GM23338 (cell line): ENCODE measurements around the gene OPRL1. TPM values are rescaled to one million over a fixed set of nuclear protein-coding genes. Genes with fewer than 3 reads are reported as not detected.

Experiments
- ATAC-seq: fragments of 200-7000 bp; cut with Tn5 transposase; 3 replicates; pipeline ENCODE4 v1.9.1; 2020
- DNase-seq: peaks from one replicate; pipeline ENCODE4 v3.0.0-alpha.2; 2015; ENCODE audit warnings: low spot score
- H2AFZ ChIP-seq: fragments of 200-600 bp; sonication (generic); 2 replicates; pipeline ENCODE4 v1.8.0; 2016; ENCODE audit warnings: antibody characterized with exemption, mild to moderate bottlenecking, moderate library complexity
- H3F3A ChIP-seq: fragments of 200-600 bp; sonication (generic); replicated peaks from 2 replicates; pipeline ENCODE4 v1.8.0; 2017; ENCODE audit warnings: antibody characterized with exemption, mixed run types, low read depth
- H3K27ac ChIP-seq: fragments of 200-600 bp; sonication (generic); 2 replicates; pipeline ENCODE4 v1.6.1; 2016; ENCODE audit warnings: low read depth
- H3K27me3 ChIP-seq: fragments of 200-600 bp; sonication (generic); 2 replicates; pipeline ENCODE4 v1.8.0; 2016; ENCODE audit warnings: mild to moderate bottlenecking, mixed run types, moderate library complexity; ENCODE audit not compliant: insufficient read depth
- H3K36me3 ChIP-seq: fragments of 200-600 bp; sonication (generic); 2 replicates; pipeline ENCODE4 v1.8.0; 2016; ENCODE audit warnings: mild to moderate bottlenecking; ENCODE audit not compliant: insufficient read depth
- H3K4me1 ChIP-seq: fragments of 200-600 bp; sonication (generic); 2 replicates; pipeline ENCODE4 v1.8.0; 2016; ENCODE audit warnings: mild to moderate bottlenecking, moderate library complexity; ENCODE audit not compliant: insufficient read depth
- H3K4me2 ChIP-seq: fragments of 200-600 bp; sonication (generic); 2 replicates; pipeline ENCODE4 v1.7.1; 2017; ENCODE audit warnings: mixed run types
- H3K4me3 ChIP-seq: fragments of 200-600 bp; sonication (generic); 2 replicates; pipeline ENCODE4 v1.6.1; 2016; ENCODE audit warnings: mixed run types
- H3K79me2 ChIP-seq: fragments of 200-600 bp; sonication (generic); replicated peaks from 2 replicates; pipeline ENCODE4 v1.8.0; 2017; ENCODE audit warnings: mild to moderate bottlenecking; ENCODE audit not compliant: insufficient read depth
- H3K9me2 ChIP-seq: fragments of 200-600 bp; sonication (generic); 2 replicates; pipeline ENCODE4 v1.8.0; 2017; ENCODE audit not compliant: insufficient read depth
- H4K20me1 ChIP-seq: fragments of 200-600 bp; sonication (generic); replicated peaks from 2 replicates; pipeline ENCODE4 v1.8.0; 2017; ENCODE audit warnings: mild to moderate bottlenecking; ENCODE audit not compliant: insufficient read depth
- H3K27ac Mint-ChIP-seq: 2 replicates; pipeline ENCODE4 v1.8.0; 2020; ENCODE audit warnings: inconsistent platforms, mild to moderate bottlenecking, moderate library complexity, mixed read lengths
- H3K27me3 Mint-ChIP-seq: 3 replicates; pipeline ENCODE4 v1.8.0; 2022; ENCODE audit warnings: low read depth, mild to moderate bottlenecking, moderate library complexity, mixed read lengths, inconsistent platforms; ENCODE audit not compliant: insufficient read depth, poor library complexity
- H3K36me3 Mint-ChIP-seq: 3 replicates; pipeline ENCODE4 v1.8.0; 2021; ENCODE audit warnings: low read depth, mild to moderate bottlenecking, inconsistent platforms, moderate library complexity, mixed read lengths
- H3K4me1 Mint-ChIP-seq: 3 replicates; pipeline ENCODE4 v1.8.0; 2020; ENCODE audit warnings: mild to moderate bottlenecking, inconsistent platforms, mixed read lengths
- H3K4me3 Mint-ChIP-seq: 3 replicates; pipeline ENCODE4 v1.8.0; 2021; ENCODE audit warnings: moderate library complexity, mild to moderate bottlenecking, inconsistent platforms, mixed read lengths
- H3K9me3 Mint-ChIP-seq: 3 replicates; pipeline ENCODE4 v1.8.0; 2020; ENCODE audit warnings: moderate library complexity, mild to moderate bottlenecking, inconsistent platforms, mixed read lengths
- CREB1 ChIP-seq: fragments of 250-450 bp; sonication (Bioruptor Pico); IDR thresholded peaks from 2 replicates; pipeline ENCODE4 v1.5.0; 2020; ENCODE audit warnings: low read depth, mild to moderate bottlenecking, moderate library complexity
- CTCF ChIP-seq, 2 experiments: fragments of 200-600 bp in 1 of 2; sonication (generic) in 1 of 2; conservative IDR thresholded peaks; 2 replicates each; pipeline versions ENCODE4 v1.5.1 to v1.6.1; 2016 to 2017; ENCODE audit warnings: antibody characterized with exemption in 2 of 2, low read depth in 2 of 2, mild to moderate bottlenecking in 2 of 2, moderate library complexity in 1 of 2
- EZH2 ChIP-seq: fragments of 200-600 bp; sonication (generic); IDR thresholded peaks from one replicate; pipeline ENCODE4 v1.8.0; 2017; ENCODE audit warnings: antibody characterized with exemption, mild to moderate bottlenecking, low read depth; ENCODE audit not compliant: unreplicated experiment
- EZH2phosphoT487 ChIP-seq: fragments of 200-600 bp; sonication (generic); IDR thresholded peaks from one replicate; pipeline ENCODE4 v1.8.1; 2018; ENCODE audit warnings: antibody characterized with exemption; ENCODE audit not compliant: unreplicated experiment
- JUNB ChIP-seq: IDR thresholded peaks from one replicate; pipeline ENCODE4 v1.6.1; 2016; ENCODE audit warnings: antibody characterized with exemption; ENCODE audit not compliant: unreplicated experiment
- NANOG ChIP-seq: IDR thresholded peaks from 2 replicates; pipeline ENCODE4 v1.6.1; 2016; ENCODE audit warnings: antibody characterized with exemption, borderline replicate concordance
- POLR2AphosphoS5 ChIP-seq: IDR thresholded peaks from 2 replicates; pipeline ENCODE4 v1.6.1; 2016; ENCODE audit warnings: antibody characterized with exemption, low read depth
- STAT1 ChIP-seq: IDR thresholded peaks from one replicate; pipeline ENCODE4 v1.6.1; 2016; ENCODE audit warnings: antibody characterized with exemption; ENCODE audit not compliant: unreplicated experiment
- ZNF114 ChIP-seq: fragments of 250-450 bp; sonication (Bioruptor Pico); IDR thresholded peaks from 2 replicates; pipeline ENCODE4 v1.5.0; 2020; ENCODE audit warnings: mild to moderate bottlenecking, moderate library complexity
- ZNF331 ChIP-seq: fragments of 250-450 bp; sonication (Bioruptor Pico); IDR thresholded peaks from 2 replicates; pipeline ENCODE4 v1.5.0; 2020; ENCODE audit warnings: low read depth, mild to moderate bottlenecking, moderate library complexity
- ZNF462 ChIP-seq: fragments of 250-450 bp; sonication (Bioruptor Pico); IDR thresholded peaks from 2 replicates; pipeline ENCODE4 v1.5.0; 2020; ENCODE audit warnings: mild to moderate bottlenecking, moderate library complexity
- polyA plus RNA-seq: library from polyadenylated mRNA; unstranded; fragments of >200 nt; fragmentation: Nextera tagmentation; extraction: Ambion mirVana; gene quantifications from 2 replicates; pipeline ENCODE4 v1.2.1, GENCODE V29; 2016
- total RNA-seq: library from RNA; depleted of rRNA; stranded (reverse); fragments of >200 nt; shearing (Covaris generic); gene quantifications from 2 replicates; pipeline ENCODE4 v1.2.3, GENCODE V29; 2014
- TF ChIP-seq, protein P1 (sequence below): IDR thresholded peaks from one replicate; pipeline ENCODE4 v1.6.1; 2018; ENCODE audit warnings: antibody characterized with exemption; ENCODE audit not compliant: unreplicated experiment
- TF ChIP-seq, protein P2 (sequence below): IDR thresholded peaks from 2 replicates; pipeline ENCODE4 v1.6.1; 2016; ENCODE audit warnings: antibody characterized with exemption

The OPRL1 gene
- total and polyA plus RNA-seq, 2 experiments from 2014 or later = 0.27 to 1.1 TPM

- Mint-ChIP-seq H3K4me1 (peaks cover 19% of the 10 kb centered on the region), H3K27ac (no peak overlapping the region), H3K9me3 (peaks cover 19% of the 10 kb centered on the region), H3K4me3 (no peak overlapping the region), H3K27me3 (peaks cover 15% of the 10 kb centered on the region), H3K36me3 (peaks cover 7% of the 10 kb centered on the region; the same call in 2 of the 3 replicates)
- H3K4me1 ChIP-seq = peaks cover 7% of the 10 kb centered on the region; the same call in 1 of the 2 replicates
- no peak overlapping the region for H3K27ac ChIP-seq
- no peaks in the 10 kb centered on the region for H3K36me3 ChIP-seq
- ATAC-seq = no peak
- H3K4me3 ChIP-seq = no peak overlapping the region
- TF ChIP-seq CTCF (conservative IDR thresholded peaks at IDR 0.05; ENCODE audit: low read depth in 2 of 2) (no peak), EZH2 (no peak), JUNB (no peak), ZNF114 (CRISPR knock-in tag) (no peak), NANOG (no peak), ZNF331 (CRISPR knock-in tag) (no peak), CREB1 (CRISPR knock-in tag) (no peak), STAT1 (no peak), ZNF462 (CRISPR knock-in tag) (no peak), EZH2phosphoT487 (no peak), POLR2AphosphoS5 (no peak)
- TF ChIP-seq, protein P1, sequence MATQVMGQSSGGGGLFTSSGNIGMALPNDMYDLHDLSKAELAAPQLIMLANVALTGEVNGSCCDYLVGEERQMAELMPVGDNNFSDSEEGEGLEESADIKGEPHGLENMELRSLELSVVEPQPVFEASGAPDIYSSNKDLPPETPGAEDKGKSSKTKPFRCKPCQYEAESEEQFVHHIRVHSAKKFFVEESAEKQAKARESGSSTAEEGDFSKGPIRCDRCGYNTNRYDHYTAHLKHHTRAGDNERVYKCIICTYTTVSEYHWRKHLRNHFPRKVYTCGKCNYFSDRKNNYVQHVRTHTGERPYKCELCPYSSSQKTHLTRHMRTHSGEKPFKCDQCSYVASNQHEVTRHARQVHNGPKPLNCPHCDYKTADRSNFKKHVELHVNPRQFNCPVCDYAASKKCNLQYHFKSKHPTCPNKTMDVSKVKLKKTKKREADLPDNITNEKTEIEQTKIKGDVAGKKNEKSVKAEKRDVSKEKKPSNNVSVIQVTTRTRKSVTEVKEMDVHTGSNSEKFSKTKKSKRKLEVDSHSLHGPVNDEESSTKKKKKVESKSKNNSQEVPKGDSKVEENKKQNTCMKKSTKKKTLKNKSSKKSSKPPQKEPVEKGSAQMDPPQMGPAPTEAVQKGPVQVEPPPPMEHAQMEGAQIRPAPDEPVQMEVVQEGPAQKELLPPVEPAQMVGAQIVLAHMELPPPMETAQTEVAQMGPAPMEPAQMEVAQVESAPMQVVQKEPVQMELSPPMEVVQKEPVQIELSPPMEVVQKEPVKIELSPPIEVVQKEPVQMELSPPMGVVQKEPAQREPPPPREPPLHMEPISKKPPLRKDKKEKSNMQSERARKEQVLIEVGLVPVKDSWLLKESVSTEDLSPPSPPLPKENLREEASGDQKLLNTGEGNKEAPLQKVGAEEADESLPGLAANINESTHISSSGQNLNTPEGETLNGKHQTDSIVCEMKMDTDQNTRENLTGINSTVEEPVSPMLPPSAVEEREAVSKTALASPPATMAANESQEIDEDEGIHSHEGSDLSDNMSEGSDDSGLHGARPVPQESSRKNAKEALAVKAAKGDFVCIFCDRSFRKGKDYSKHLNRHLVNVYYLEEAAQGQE = no peak
- TF ChIP-seq, protein P2, sequence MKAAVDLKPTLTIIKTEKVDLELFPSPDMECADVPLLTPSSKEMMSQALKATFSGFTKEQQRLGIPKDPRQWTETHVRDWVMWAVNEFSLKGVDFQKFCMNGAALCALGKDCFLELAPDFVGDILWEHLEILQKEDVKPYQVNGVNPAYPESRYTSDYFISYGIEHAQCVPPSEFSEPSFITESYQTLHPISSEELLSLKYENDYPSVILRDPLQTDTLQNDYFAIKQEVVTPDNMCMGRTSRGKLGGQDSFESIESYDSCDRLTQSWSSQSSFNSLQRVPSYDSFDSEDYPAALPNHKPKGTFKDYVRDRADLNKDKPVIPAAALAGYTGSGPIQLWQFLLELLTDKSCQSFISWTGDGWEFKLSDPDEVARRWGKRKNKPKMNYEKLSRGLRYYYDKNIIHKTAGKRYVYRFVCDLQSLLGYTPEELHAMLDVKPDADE = no peak
- no peaks in the 10 kb centered on the region for H3K27me3 ChIP-seq
- H3K79me2 ChIP-seq = no peaks in the 10 kb centered on the region
- H3K4me2 ChIP-seq = no peak overlapping the region
- H3F3A ChIP-seq = 0 out of 2 replicates have a peak, but pooled peaks cover 4% of the 10 kb centered on the region
- DNase-seq = no peak
- no peaks in the 10 kb centered on the region; the same call in 1 of the 2 replicates for H3K9me2 ChIP-seq
- H2AFZ ChIP-seq = no peak overlapping the region
- H4K20me1 ChIP-seq = no peaks in the 10 kb centered on the region
Observed at GRCh38 chr20:64149809-64150560, 70.1 kb downstream of the OPRL1 start.
